ENCODE data around the gene SDHA.

SDHA gene

GRCh38 chr5:217494-218456 is at the start of gene SDHA, which contains the start of gene CCDC127:
TSS of gene SDHA (plus strand) at chr5:218320. CDS start at chr5:218356, 36 bp downstream.
TSS of gene CCDC127 (minus strand) at chr5:218153. CDS start at chr5:216849, 1,304 bp downstream.
- peak within 1 kb of the TSS; percentile 82 for H3K4me3 ChIP-seq (ENCODE audit: control insufficient read depth, low read depth, low read length)
- DNase-seq (ENCODE audit: low read depth): peak; percentile 50

GRCh38 chr5:169071-169727 is 48.9 kb upstream of the SDHA start:
- TF ChIP-seq CTCF (IDR thresholded peaks at IDR 0.05; ENCODE audit: control insufficient read depth, insufficient read depth, low read depth, low read length, missing control alignments): no peak
- H3K4me3 ChIP-seq (ENCODE audit: control insufficient read depth, low read depth, low read length): no peak overlapping the region

More at GRCh38 chr5:217494-218456, at the start of gene SDHA, which contains the start of gene CCDC127:
- TF ChIP-seq CTCF (IDR thresholded peaks at IDR 0.05; ENCODE audit: control insufficient read depth, insufficient read depth, low read depth, low read length, missing control alignments): peak; percentile 44

GRCh38 chr5:169728-170094 is 48.4 kb upstream of the SDHA start:
- TF ChIP-seq CTCF (IDR thresholded peaks at IDR 0.05; ENCODE audit: control insufficient read depth, insufficient read depth, low read depth, low read length, missing control alignments): no peak
- H3K4me3 ChIP-seq (ENCODE audit: control insufficient read depth, low read depth, low read length): no peak overlapping the region
- DNase-seq (ENCODE audit: low read depth): no peak

More at GRCh38 chr5:169071-169727, 48.9 kb upstream of the SDHA start:
- peak; percentile 76 for DNase-seq (ENCODE audit: low read depth)

GRCh38 chr5:170971-171800 is 46.9 kb upstream of the SDHA start:
- no peak overlapping the region for H3K4me3 ChIP-seq (ENCODE audit: control insufficient read depth, low read depth, low read length)
- no peak for DNase-seq (ENCODE audit: low read depth)
- TF ChIP-seq CTCF (IDR thresholded peaks at IDR 0.05; ENCODE audit: control insufficient read depth, insufficient read depth, low read depth, low read length, missing control alignments): no peak

- TF ChIP-seq CTCF (IDR thresholded peaks at IDR 0.05; ENCODE audit: control insufficient read depth, insufficient read depth, low read depth, low read length, missing control alignments): no peak
- DNase-seq (ENCODE audit: low read depth): no peak
- H3K4me3 ChIP-seq (ENCODE audit: control insufficient read depth, low read depth, low read length): no peak overlapping the region
Measured at GRCh38 chr5:171801-172331, 46.3 kb upstream of the SDHA start.

- H3K4me3 ChIP-seq (ENCODE audit: control insufficient read depth, low read depth, low read length): no peak overlapping the region
- no peak for TF ChIP-seq CTCF (IDR thresholded peaks at IDR 0.05; ENCODE audit: control insufficient read depth, insufficient read depth, low read depth, low read length, missing control alignments)
- no peak for DNase-seq (ENCODE audit: low read depth)
Measured at GRCh38 chr5:172421-172820, 45.7 kb upstream of the SDHA start.

All from AG09309 (cell line).